GM18520 (cell line): ENCODE data around the gene ARMC6.

ENCODE experiments used
- ATAC-seq: cut with Tn5 transposase; IDR thresholded peaks from one replicate; pipeline ENCODE4 v1.9.1; 2021; ENCODE audit not compliant: unreplicated experiment

The ARMC6 gene

GRCh38 chr19:19054315-19054938 lies 21.0 kb downstream of the ARMC6 start:
- no peak for ATAC-seq

- no peak for ATAC-seq
Measured at GRCh38 chr19:19054939-19055440, 21.6 kb downstream of the ARMC6 start.

- ATAC-seq, result no peak
Measured at GRCh38 chr19:19055701-19056100, 22.3 kb downstream of the ARMC6 start.

- no peak for ATAC-seq
Measured at GRCh38 chr19:19056636-19057275, 23.4 kb downstream of the ARMC6 start.

- no peak for ATAC-seq
Measured at GRCh38 chr19:19057317-19057716, 23.9 kb downstream of the ARMC6 start.

- ATAC-seq, result no peak
Measured at GRCh38 chr19:19057720-19058119, 24.3 kb downstream of the ARMC6 start.

GRCh38 chr19:19059018-19059836 lies 25.8 kb downstream of the ARMC6 start:
- no peak for ATAC-seq

- no peak for ATAC-seq
Measured at GRCh38 chr19:19059837-19060611, 26.6 kb downstream of the ARMC6 start.

GRCh38 chr19:19061506-19061905 lies 28.1 kb downstream of the ARMC6 start:
- ATAC-seq, result no peak

- ATAC-seq, result no peak
Measured at GRCh38 chr19:19062454-19063182, 29.2 kb downstream of the ARMC6 start.

- peak; percentile 92 for ATAC-seq
Measured at GRCh38 chr19:19063183-19064097, 30.0 kb downstream of the ARMC6 start, which contains the start of gene SLC25A42. Gene SLC25A42, plus strand, starts transcription at chr19:19063994. Its CDS starts 32,131 bp downstream, at chr19:19096125.

- ATAC-seq, result no peak
Measured at GRCh38 chr19:19064098-19064722, 30.8 kb downstream of the ARMC6 start.

GRCh38 chr19:19064811-19065745 lies 31.7 kb downstream of the ARMC6 start:
- no peak for ATAC-seq

- no peak for ATAC-seq
Measured at GRCh38 chr19:19067276-19068072, 34.1 kb downstream of the ARMC6 start.

- no peak for ATAC-seq
Measured at GRCh38 chr19:19068659-19069654, 35.6 kb downstream of the ARMC6 start.

- ATAC-seq, result no peak
Measured at GRCh38 chr19:19071897-19072296, 38.5 kb downstream of the ARMC6 start.
